ENCODE results near the gene ABHD16B.
"Not testable (repeated sequence)": the region's sequence is repeated elsewhere in the genome, so short reads cannot be mapped to it uniquely, and the experiment has no call there.

Gene ABHD16B

GRCh38 chr20:63874241-63874640, 12.9 kb downstream of the ABHD16B start:
- Histone ChIP-seq H3K27ac (peak overlapping the region; percentile 85), H3K4me1 (peaks cover 73% of the 10 kb centered on the region), H3K36me3 (peaks cover 64% of the 10 kb centered on the region), H4K20me1 (peaks cover 27% of the 10 kb centered on the region), H3K4me2 (peak overlapping the region; percentile 92)
- not testable (repeated sequence) for H3K4me3 ChIP-seq, H3K27me3 ChIP-seq, H3K9me3 ChIP-seq, H3K9ac ChIP-seq
- TF ChIP-seq Cebpa-rat (IDR thresholded peaks at IDR 0.05): peak; percentile 22; the same call in 1 of the 2 replicates

GRCh38 chr20:63876489-63877036, 15.3 kb downstream of the ABHD16B start:
- Histone ChIP-seq H3K4me2 (peak overlapping the region; percentile 92), H3K4me1 (peaks cover 82% of the 10 kb centered on the region), H4K20me1 (peaks cover 35% of the 10 kb centered on the region), H3K9me3 (peaks cover 5% of the 10 kb centered on the region; the same call in 1 of the 2 replicates), H3K27ac (peak overlapping the region; percentile 94), H3K9ac (peak overlapping the region; percentile 72; the same call in 1 of the 2 replicates), H3K4me3 (peak overlapping the region; percentile 48), H3K36me3 (peaks cover 54% of the 10 kb centered on the region), H3K27me3 (no peaks in the 10 kb centered on the region)
- TF ChIP-seq Cebpa-rat (IDR thresholded peaks at IDR 0.05): peak; percentile 36; the same call in 1 of the 2 replicates

- H3K4me2 ChIP-seq: peak overlapping the region; percentile 95
- peaks cover 72% of the 10 kb centered on the region for H3K4me1 ChIP-seq
- peaks cover 48% of the 10 kb centered on the region for H4K20me1 ChIP-seq
- peaks cover 5% of the 10 kb centered on the region; the same call in 1 of the 2 replicates for H3K9me3 ChIP-seq
- H3K4me3 ChIP-seq: peak overlapping the region; percentile 57
- peak overlapping the region; percentile 70 for H3K9ac ChIP-seq
- peaks cover 54% of the 10 kb centered on the region for H3K36me3 ChIP-seq
- H3K27ac ChIP-seq: peak overlapping the region; percentile 94
- TF ChIP-seq Cebpa-rat (IDR thresholded peaks at IDR 0.05): no peak; the same call in 1 of the 2 replicates
- H3K27me3 ChIP-seq: no peaks in the 10 kb centered on the region
Observed at GRCh38 chr20:63877755-63878470, 16.6 kb downstream of the ABHD16B start.

GRCh38 chr20:63878899-63879663, 17.8 kb downstream of the ABHD16B start:
- Histone ChIP-seq H3K4me2 (peak overlapping the region; percentile 95), H3K27ac (peak overlapping the region; percentile 94), H3K27me3 (no peaks in the 10 kb centered on the region), H3K36me3 (peaks cover 54% of the 10 kb centered on the region), H4K20me1 (peaks cover 59% of the 10 kb centered on the region), H3K9ac (peak overlapping the region; percentile 70), H3K9me3 (peaks cover 5% of the 10 kb centered on the region; the same call in 1 of the 2 replicates), H3K4me1 (peaks cover 65% of the 10 kb centered on the region), H3K4me3 (peak overlapping the region; percentile 57)
- no peak for TF ChIP-seq Cebpa-rat (IDR thresholded peaks at IDR 0.05)

- Histone ChIP-seq H4K20me1 (peaks cover 77% of the 10 kb centered on the region), H3K36me3 (peaks cover 56% of the 10 kb centered on the region), H3K4me1 (peaks cover 64% of the 10 kb centered on the region)
- not testable (repeated sequence) for H3K4me2 ChIP-seq, H3K9ac ChIP-seq, H3K27ac ChIP-seq, H3K4me3 ChIP-seq, H3K9me3 ChIP-seq, H3K27me3 ChIP-seq
Observed at GRCh38 chr20:63880901-63881300, 19.6 kb downstream of the ABHD16B start.

GRCh38 chr20:63881451-63882226, 20.3 kb downstream of the ABHD16B start:
- peaks cover 63% of the 10 kb centered on the region for H3K4me1 ChIP-seq
- H4K20me1 ChIP-seq: peaks cover 83% of the 10 kb centered on the region
- H3K4me2 ChIP-seq: no peak overlapping the region
- H3K9me3 ChIP-seq: peaks cover 5% of the 10 kb centered on the region; the same call in 1 of the 2 replicates
- TF ChIP-seq Cebpa-rat (IDR thresholded peaks at IDR 0.05): no peak
- H3K27me3 ChIP-seq: no peaks in the 10 kb centered on the region
- no peak overlapping the region for H3K4me3 ChIP-seq
- no peak overlapping the region for H3K9ac ChIP-seq
- peaks cover 64% of the 10 kb centered on the region for H3K36me3 ChIP-seq
- H3K27ac ChIP-seq: no peak overlapping the region

- Histone ChIP-seq H3K9ac (no peak overlapping the region), H3K27me3 (no peaks in the 10 kb centered on the region)
- no peak for TF ChIP-seq Cebpa-rat (IDR thresholded peaks at IDR 0.05)
Observed at GRCh38 chr20:63882257-63883200, 21.2 kb downstream of the ABHD16B start.

GRCh38 chr20:63883201-63883593, 21.9 kb downstream of the ABHD16B start:
- Histone ChIP-seq H3K4me2 (no peak overlapping the region), H3K9me3 (no peaks in the 10 kb centered on the region), H3K9ac (no peak overlapping the region), H3K36me3 (peaks cover 79% of the 10 kb centered on the region), H3K27me3 (no peaks in the 10 kb centered on the region), H3K4me3 (no peak overlapping the region), H3K27ac (no peak overlapping the region), H3K4me1 (peaks cover 50% of the 10 kb centered on the region), H4K20me1 (peaks cover 89% of the 10 kb centered on the region)
- TF ChIP-seq Cebpa-rat (IDR thresholded peaks at IDR 0.05): no peak

More at GRCh38 chr20:63882257-63883200, 21.2 kb downstream of the ABHD16B start:
- H3K4me1 ChIP-seq: peaks cover 57% of the 10 kb centered on the region
- H3K27ac ChIP-seq: no peak overlapping the region
- peaks cover 73% of the 10 kb centered on the region for H3K36me3 ChIP-seq
- H3K4me3 ChIP-seq: no peak overlapping the region
- H3K9me3 ChIP-seq: no peaks in the 10 kb centered on the region
- H4K20me1 ChIP-seq: peaks cover 89% of the 10 kb centered on the region
- H3K4me2 ChIP-seq: no peak overlapping the region

Data from BLaER1 (cell line).